Stomach (tissue), 9 donors: ENCODE data around the gene PNRC1. TPM values are rescaled to one million over a fixed set of nuclear protein-coding genes. Genes with fewer than 3 reads are reported as not detected.
A peak's percentile ranks its signal among the peaks of the same experiment; 100 is the strongest.

ENCODE experiments used
- DNase-seq, 2 donors: peaks; one replicate each; pipeline versions ENCODE4 v3.0.0 to v3.0.0-alpha.2; 2013 to 2019
- H3K27ac ChIP-seq, 5 donors: fragments of 200-600 bp in 4 of 5; sonication (generic) in 4 of 5; one replicate each; pipeline ENCODE4 v1.5.1; 2013 to 2019; ENCODE audit warnings: mild to moderate bottlenecking in 1 of 5, moderate library complexity in 1 of 5
- H3K27me3 ChIP-seq, 3 donors: fragments of 200-600 bp; sonication (generic); one replicate each; pipeline ENCODE4 v1.5.1; 2017 to 2019; ENCODE audit warnings: mixed run types in 1 of 3
- H3K36me3 ChIP-seq, 4 donors: fragments of 200-600 bp; sonication (generic); 1 replicate in 3 of 4; 2 replicates in 1 of 4; pipeline ENCODE4 v1.5.1; 2016 to 2019
- H3K4me1 ChIP-seq, 4 donors: fragments of 200-600 bp; sonication (generic); one replicate each; pipeline ENCODE4 v1.5.1; 2016 to 2019
- H3K4me3 ChIP-seq, 4 donors: fragments of 200-600 bp; sonication (generic) in 3 of 4; one replicate each; pipeline ENCODE4 v1.5.1; 2016 to 2019; ENCODE audit warnings: mild to moderate bottlenecking in 1 of 4
- H3K9me3 ChIP-seq, 4 donors: fragments of 200-600 bp; sonication (generic); one replicate each; pipeline ENCODE4 v1.5.1; 2016 to 2019
- CTCF ChIP-seq, 7 experiments: fragments of 450-650 bp in 4 of 7; fragments of 200-600 bp in 3 of 7; sonication (generic) in 3 of 7; IDR thresholded peaks; one replicate each; pipeline ENCODE4 v1.5.1; 2016 to 2019; ENCODE audit warnings: antibody characterized with exemption in 7 of 7, control low read depth in 2 of 7, mild to moderate bottlenecking in 1 of 7
- EP300 ChIP-seq: sonication (generic); formaldehyde crosslinking; IDR thresholded peaks from one replicate; pipeline ENCODE4 v1.6.1; 2017; ENCODE audit warnings: antibody characterized with exemption
- POLR2A ChIP-seq, 4 donors: fragments of 450-650 bp; IDR thresholded peaks; one replicate each; pipeline ENCODE4 v1.6.1; 2016; ENCODE audit warnings: antibody characterized with exemption in 4 of 4, control low read depth in 2 of 4, mild to moderate bottlenecking in 1 of 4, moderate library complexity in 1 of 4
- POLR2AphosphoS5 ChIP-seq, 3 donors: sonication (generic); formaldehyde crosslinking; IDR thresholded peaks; one replicate each; pipeline ENCODE4 v1.6.1; 2016; ENCODE audit warnings: antibody characterized with exemption in 3 of 3
- WGBS, 5 donors: extraction: QIAGEN DNeasy Blood & Tissue Kit in 3 of 5; methylation state at CpG; one replicate each; pipeline versions ENCODE4 v1.1.5 to v1.1.7; 2013 to 2018; 5-methylcytosine and 5-hydroxymethylcytosine counted together
- intact Hi-C: fragments of 100-400 bp; cut with DNase I; formaldehyde crosslinking; loops from one replicate; pipeline ENCODE4 v1.15.1; 2023; ENCODE audit warnings: low total_unique reads
- polyA plus RNA-seq, 3 donors: library from polyadenylated mRNA; stranded (reverse); fragments of 200-250 nt; gene quantifications; one replicate each; pipeline ENCODE4 v1.2.3, GENCODE V29; 2013
- total RNA-seq, 5 donors: library from RNA; depleted of rRNA; stranded (reverse); fragments of >200 nt; gene quantifications; one replicate each; pipeline versions ENCODE4 v1.1.0 to v1.2.3, GENCODE V29; 2014 to 2016
- donor health status: healthy with polysubstance abuse.
- donor health status: Bipolar disorder and iron deficiency.
- donor health status: healthy.

The PNRC1 gene
- total and polyA plus RNA-seq, 8 donors: 38.5 to 265 (median 129) TPM

GRCh38 chr6:89111933-89112332 is 31.4 kb downstream of the PNRC1 start:
- H3K4me1 ChIP-seq: peaks cover 0 to 10% (median 7%) of the 10 kb centered on the region in 4 donors
- no peak for DNase-seq
- no peaks in the 10 kb centered on the region for H3K9me3 ChIP-seq
- H3K36me3 ChIP-seq: no peaks in the 10 kb centered on the region
- no peaks in the 10 kb centered on the region for H3K27me3 ChIP-seq
- no peak overlapping the region for H3K4me3 ChIP-seq
- intact Hi-C loops: loop anchor here (10.0 kb wide), 1 partner anchor 137 kb away; no protein-coding TSS in a partner anchor
- H3K27ac ChIP-seq: no peak overlapping the region
- WGBS, 5 donors: 94 to 97% (median 96%) methylated on average over 9 of the region's 9 CpGs
- TF ChIP-seq CTCF (IDR thresholded peaks at IDR 0.05) (no peak), POLR2A (IDR thresholded peaks at IDR 0.05) (no peak), POLR2AphosphoS5 (IDR thresholded peaks at IDR 0.05) (no peak), EP300 (no peak)

DNA sequence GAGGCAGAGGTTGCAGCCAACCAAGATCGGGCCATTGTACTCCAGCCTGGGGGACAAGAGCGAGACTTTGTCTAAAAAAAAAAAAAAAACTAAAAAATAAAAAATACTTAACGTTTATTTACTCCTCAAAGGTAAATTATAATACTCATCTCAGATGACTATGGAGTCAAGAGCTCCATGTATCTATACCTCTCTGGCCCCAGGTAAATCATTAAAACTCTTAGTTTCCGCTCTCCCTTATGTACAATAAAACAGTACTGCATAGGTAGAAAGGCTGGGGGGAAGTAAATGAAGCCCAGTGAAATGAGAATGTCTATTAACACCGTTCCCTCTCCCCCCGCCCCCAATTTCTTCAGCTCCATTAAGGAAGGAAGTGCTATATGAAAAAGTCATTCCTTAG is 36.2 kb downstream of the PNRC1 start:
- Histone ChIP-seq H3K4me1 (peaks cover 0 to 26% (median 18%) of the 10 kb centered on the region in 4 donors), H3K27ac (peak overlapping the region in 1 of 5 donors; percentile 26), H3K27me3 (no peaks in the 10 kb centered on the region), H3K4me3 (peak overlapping the region in 3 of 4 donors; percentile 53 to 90 (median 82)), H3K9me3 (no peaks in the 10 kb centered on the region), H3K36me3 (no peaks in the 10 kb centered on the region)
- no peak for TF ChIP-seq POLR2AphosphoS5 (IDR thresholded peaks at IDR 0.05)
- intact Hi-C loops: loop anchor here (10.0 kb wide), 1 partner anchor 142 kb away; no protein-coding TSS in a partner anchor
- no peak for DNase-seq
- WGBS, 5 donors: 63 to 69% (median 65%) methylated on average over 6 of the region's 6 CpGs

GRCh38 chr6:89117211-89118108 is 36.9 kb downstream of the PNRC1 start, which contains the start of gene SRSF12:
TSS of gene SRSF12 (minus strand) at chr6:89118071. CDS start at chr6:89117887, 184 bp downstream.
- Histone ChIP-seq H3K4me3 (peak within 1 kb of the TSS; percentile 53 to 90 (median 76)), H3K36me3 (no peaks in the 10 kb centered on the region), H3K27me3 (no peaks in the 10 kb centered on the region), H3K27ac (peak within 1 kb of the TSS in 4 of 5 donors; percentile 3 to 80 (median 46)), H3K9me3 (no peaks in the 10 kb centered on the region), H3K4me1 (peaks cover 0 to 26% (median 18%) of the 10 kb centered on the region in 4 donors)
- WGBS, 5 donors: 0 to 2% (median 0%) methylated on average over 34 to 106 of the region's 106 CpGs
- TF ChIP-seq POLR2AphosphoS5 (IDR thresholded peaks at IDR 0.05): no peak
- no peak for TF ChIP-seq EP300
- no peak for TF ChIP-seq CTCF (IDR thresholded peaks at IDR 0.05)
- no peak for TF ChIP-seq POLR2A (IDR thresholded peaks at IDR 0.05)
- intact Hi-C loops: loop anchor here (10.0 kb wide), 1 partner anchor 143 kb away; no protein-coding TSS in a partner anchor
- peak; percentile 48 to 82 for DNase-seq

DNA sequence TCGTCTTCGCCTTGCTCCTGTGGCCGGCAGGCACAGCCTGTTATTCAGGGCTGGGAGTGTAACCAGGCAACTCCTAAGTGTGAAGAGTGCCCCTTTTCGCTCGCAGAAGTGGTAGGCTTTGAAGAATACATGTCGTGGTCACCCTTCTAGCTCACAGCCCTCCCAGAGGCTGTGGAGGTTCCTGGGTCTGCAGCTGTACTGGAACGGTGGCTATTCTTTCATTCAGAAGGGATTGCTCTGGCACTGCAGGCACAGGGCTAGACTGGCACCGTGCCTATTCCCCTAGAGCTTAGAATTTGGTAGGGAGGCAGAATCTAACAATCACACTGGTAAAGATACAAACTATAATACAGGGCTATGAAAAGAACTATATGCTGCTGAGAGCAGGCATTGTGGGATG is 38.4 kb downstream of the PNRC1 start:
- no peaks in the 10 kb centered on the region for H3K9me3 ChIP-seq
- no peaks in the 10 kb centered on the region for H3K36me3 ChIP-seq
- peaks cover 0 to 26% (median 18%) of the 10 kb centered on the region in 4 donors for H3K4me1 ChIP-seq
- intact Hi-C loops: loop anchor here (10.0 kb wide), 1 partner anchor 144 kb away; no protein-coding TSS in a partner anchor
- H3K27me3 ChIP-seq: no peaks in the 10 kb centered on the region
- TF ChIP-seq POLR2A (IDR thresholded peaks at IDR 0.05) (no peak), CTCF (IDR thresholded peaks at IDR 0.05) (no peak), EP300 (no peak), POLR2AphosphoS5 (IDR thresholded peaks at IDR 0.05) (no peak)
- no peak overlapping the region for H3K4me3 ChIP-seq
- WGBS, 5 donors: 72 to 79% (median 78%) methylated on average over 8 of the region's 8 CpGs
- H3K27ac ChIP-seq: peak overlapping the region in 1 of 5 donors; percentile 80
- peak in 1 of 2 donors; percentile 41 for DNase-seq
